Lung (tissue), 12 donors: ENCODE results near the gene KCNN2. TPM values are rescaled to one million over a fixed set of nuclear protein-coding genes. Genes with fewer than 3 reads are reported as not detected.

Experiments used
- ATAC-seq: fragments of 200-7000 bp; cut with Tn5 transposase; one replicate; pipeline ENCODE4 v1.9.1; 2020; ENCODE audit warnings: moderate number of reproducible peaks; ENCODE audit not compliant: insufficient read depth, low FRiP score
- DNase-seq, 3 donors: peaks; one replicate each; pipeline ENCODE4 v3.0.0-alpha.2; 2013 to 2017
- H3K27ac ChIP-seq, 2 donors: one replicate each; pipeline ENCODE4 v1.5.1; 2013; ENCODE audit warnings: mild to moderate bottlenecking in 2 of 2, moderate library complexity in 2 of 2, control low read depth in 1 of 2, inconsistent platforms in 1 of 2, low read depth in 1 of 2, low read length in 1 of 2
- H3K27me3 ChIP-seq, 3 donors: one replicate each; pipeline ENCODE4 v1.5.1; 2013; ENCODE audit warnings: low read length in 2 of 3; ENCODE audit not compliant: control insufficient read depth in 3 of 3, insufficient read depth in 3 of 3
- H3K36me3 ChIP-seq, 4 donors: one replicate each; pipeline ENCODE4 v1.5.1; 2013; ENCODE audit warnings: low read length in 4 of 4, mild to moderate bottlenecking in 1 of 4, moderate library complexity in 1 of 4; ENCODE audit not compliant: control insufficient read depth in 4 of 4, insufficient read depth in 4 of 4
- H3K4me1 ChIP-seq, 5 donors: one replicate each; pipeline ENCODE4 v1.5.1; 2013; ENCODE audit warnings: low read length in 5 of 5, mild to moderate bottlenecking in 2 of 5, moderate library complexity in 1 of 5; ENCODE audit not compliant: control insufficient read depth in 5 of 5, insufficient read depth in 5 of 5
- H3K4me3 ChIP-seq: one replicate; pipeline ENCODE4 v1.5.1; 2013; ENCODE audit warnings: mild to moderate bottlenecking, control low read depth, moderate library complexity
- H3K9ac ChIP-seq, 2 donors: one replicate each; pipeline ENCODE4 v1.5.1; 2013; ENCODE audit warnings: low read length in 2 of 2, control low read depth in 1 of 2; ENCODE audit not compliant: insufficient read depth in 1 of 2
- H3K9me3 ChIP-seq, 4 donors: one replicate each; pipeline ENCODE4 v1.5.1; 2013; ENCODE audit warnings: low read length in 3 of 4, mild to moderate bottlenecking in 1 of 4, moderate library complexity in 1 of 4; ENCODE audit not compliant: control insufficient read depth in 4 of 4, insufficient read depth in 3 of 4
- CTCF ChIP-seq: IDR thresholded peaks from 2 replicates; pipeline ENCODE4 v1.5.1; 2012; ENCODE audit warnings: mild to moderate bottlenecking; ENCODE audit errors: control extremely low read depth, extremely low read depth
- WGBS, 2 donors: extraction: QIAGEN DNeasy Blood & Tissue Kit; methylation state at CpG; one replicate each; pipeline ENCODE4 v1.1.7; 2013; 5-methylcytosine and 5-hydroxymethylcytosine counted together
- polyA plus RNA-seq, 2 donors: library from polyadenylated mRNA; stranded (reverse); fragments of 200-250 nt; gene quantifications; one replicate each; pipeline ENCODE4 v1.2.1, GENCODE V29; 2013
- total RNA-seq, 2 donors: library from RNA; depleted of rRNA in 1 of 2; stranded (reverse); fragments of >200 nt in 1 of 2; gene quantifications; one replicate each; pipeline ENCODE4 v1.2.1, GENCODE V29; 2014 to 2021
- donor health status: control.
- donor health status: control.
- donor health status: Bipolar disorder and iron deficiency.
- donor health status: healthy.
- donor health status: DM: yes; HTN: yes; CAD: no.

Gene KCNN2
- total and polyA plus RNA-seq, 4 donors, result 0.74 to 4.9 (median 2.4) TPM

GRCh38 chr5:114377946-114378345, 16.1 kb downstream of the KCNN2 start:
- Histone ChIP-seq H3K27me3 (no peaks in the 10 kb centered on the region), H3K4me1 (no peaks in the 10 kb centered on the region), H3K9ac (no peak overlapping the region), H3K9me3 (no peaks in the 10 kb centered on the region), H3K36me3 (no peaks in the 10 kb centered on the region), H3K27ac (no peak overlapping the region), H3K4me3 (no peak overlapping the region)
- TF ChIP-seq CTCF, result no peak
- ATAC-seq (no peak), DNase-seq (peak in 1 of 3 donors; percentile 21)
- 72 to 75% methylated on average over 6 of the region's 6 CpGs for WGBS, 2 donors

- Histone ChIP-seq H3K9me3 (no peaks in the 10 kb centered on the region), H3K9ac (no peak overlapping the region), H3K4me1 (no peaks in the 10 kb centered on the region), H3K36me3 (no peaks in the 10 kb centered on the region), H3K27me3 (no peaks in the 10 kb centered on the region), H3K27ac (no peak overlapping the region), H3K4me3 (no peak overlapping the region)
- no peak for ATAC-seq
- 64 to 78% methylated on average over 5 of the region's 5 CpGs for WGBS, 2 donors
- TF ChIP-seq CTCF, result no peak
- DNase-seq, result no peak
Measured at GRCh38 chr5:114380721-114381120, 18.9 kb downstream of the KCNN2 start.

GRCh38 chr5:114387433-114387832, 25.6 kb downstream of the KCNN2 start:
- H3K4me1 ChIP-seq, result no peaks in the 10 kb centered on the region
- H3K4me3 ChIP-seq, result no peak overlapping the region
- WGBS, 2 donors, result 86 to 96% methylated on average over 1 of the region's 1 CpG
- no peak overlapping the region for H3K9ac ChIP-seq
- no peaks in the 10 kb centered on the region for H3K27me3 ChIP-seq
- no peak overlapping the region for H3K27ac ChIP-seq
- no peak for TF ChIP-seq CTCF
- ATAC-seq, result no peak
- no peaks in the 10 kb centered on the region for H3K36me3 ChIP-seq
- no peaks in the 10 kb centered on the region for H3K9me3 ChIP-seq
- no peak for DNase-seq

- DNase-seq (no peak), ATAC-seq (no peak)
- Histone ChIP-seq H3K27me3 (no peaks in the 10 kb centered on the region), H3K36me3 (no peaks in the 10 kb centered on the region), H3K9ac (no peak overlapping the region), H3K4me3 (no peak overlapping the region), H3K27ac (no peak overlapping the region), H3K4me1 (no peaks in the 10 kb centered on the region), H3K9me3 (no peaks in the 10 kb centered on the region)
- TF ChIP-seq CTCF, result no peak
- 87 to 93% methylated on average over 1 of the region's 1 CpG for WGBS, 2 donors
Measured at GRCh38 chr5:114390431-114390830, 28.6 kb downstream of the KCNN2 start.
